ENCODE results near the gene TSPAN18. TPM values are rescaled to one million over a fixed set of nuclear protein-coding genes. Genes with fewer than 3 reads are reported as not detected.

The TSPAN18 gene
- total RNA-seq, 4 donors from 2014 or later = 3.6 to 12.4 (median 8.2) TPM

- no peaks in the 10 kb centered on the region for H3K27me3 ChIP-seq
- intact Hi-C loops (cut with DNase I) = no loop called here
- TF ChIP-seq POLR2A (IDR thresholded peaks at IDR 0.05) (no peak), CTCF (IDR thresholded peaks at IDR 0.05) (no peak)
- no peaks in the 10 kb centered on the region for H3K9me3 ChIP-seq
- no peak overlapping the region for H3K27ac ChIP-seq
- H3K4me3 ChIP-seq (replicated peaks in 1 of 3) = no peak overlapping the region
- no peaks in the 10 kb centered on the region for H3K36me3 ChIP-seq
- no peak for DNase-seq
- peaks cover 0 to 27% of the 10 kb centered on the region in 2 donors for H3K4me1 ChIP-seq
Observed at GRCh38 chr11:44847316-44847715, 120.6 kb downstream of the TSPAN18 start.

- Histone ChIP-seq H3K4me3 (replicated peaks in 1 of 3) (no peak overlapping the region), H3K27me3 (no peaks in the 10 kb centered on the region), H3K4me1 (peaks cover 0 to 28% of the 10 kb centered on the region in 2 donors), H3K9me3 (no peaks in the 10 kb centered on the region), H3K27ac (no peak overlapping the region), H3K36me3 (no peaks in the 10 kb centered on the region)
- peak in 1 of 2 donors; percentile 76 for DNase-seq
- intact Hi-C loops (cut with DNase I) = no loop called here
- TF ChIP-seq CTCF (IDR thresholded peaks at IDR 0.05) = no peak
- TF ChIP-seq POLR2A (IDR thresholded peaks at IDR 0.05) = no peak
- WGBS, 2 donors = 50 to 77% methylated on average over 8 to 11 of the region's 11 CpGs
Observed at GRCh38 chr11:44848203-44848962, 121.6 kb downstream of the TSPAN18 start.

- no peak for TF ChIP-seq CTCF (IDR thresholded peaks at IDR 0.05)
- TF ChIP-seq POLR2A (IDR thresholded peaks at IDR 0.05) = no peak
- Histone ChIP-seq H3K4me1 (peaks cover 0 to 28% of the 10 kb centered on the region in 2 donors), H3K9me3 (no peaks in the 10 kb centered on the region), H3K27ac (no peak overlapping the region), H3K4me3 (replicated peaks in 1 of 3) (no peak overlapping the region), H3K36me3 (no peaks in the 10 kb centered on the region), H3K27me3 (no peaks in the 10 kb centered on the region)
- intact Hi-C loops (cut with DNase I) = no loop called here
- no peak for DNase-seq
- 95 to 97% methylated on average over 4 of the region's 4 CpGs for WGBS, 2 donors
Observed at GRCh38 chr11:44848963-44849350, 122.2 kb downstream of the TSPAN18 start.

GRCh38 chr11:44849424-44849823 is 122.7 kb downstream of the TSPAN18 start:
- intact Hi-C loops (cut with DNase I) = no loop called here
- H3K36me3 ChIP-seq = no peaks in the 10 kb centered on the region
- DNase-seq = no peak
- TF ChIP-seq CTCF (IDR thresholded peaks at IDR 0.05) = no peak
- no peak for TF ChIP-seq POLR2A (IDR thresholded peaks at IDR 0.05)
- WGBS, 2 donors = 80 to 82% methylated on average over 1 to 3 of the region's 4 CpGs
- no peak overlapping the region for H3K27ac ChIP-seq
- H3K4me1 ChIP-seq = peaks cover 0 to 32% of the 10 kb centered on the region in 2 donors
- H3K9me3 ChIP-seq = no peaks in the 10 kb centered on the region
- H3K4me3 ChIP-seq (replicated peaks in 1 of 3) = no peak overlapping the region
- H3K27me3 ChIP-seq = no peaks in the 10 kb centered on the region

GRCh38 chr11:44849922-44850321 is 123.2 kb downstream of the TSPAN18 start:
- Histone ChIP-seq H3K36me3 (no peaks in the 10 kb centered on the region), H3K9me3 (no peaks in the 10 kb centered on the region), H3K4me1 (peaks cover 0 to 34% of the 10 kb centered on the region in 2 donors), H3K4me3 (replicated peaks in 1 of 3) (no peak overlapping the region), H3K27me3 (no peaks in the 10 kb centered on the region), H3K27ac (no peak overlapping the region)
- 79 to 80% methylated on average over 6 to 7 of the region's 8 CpGs for WGBS, 2 donors
- no peak for TF ChIP-seq CTCF (IDR thresholded peaks at IDR 0.05)
- TF ChIP-seq POLR2A (IDR thresholded peaks at IDR 0.05) = no peak
- DNase-seq = no peak
- intact Hi-C loops (cut with DNase I) = no loop called here

Measured in thyroid gland (tissue), 4 donors.